Measurements from ENCODE around the gene PCDHGB7. TPM values are rescaled to one million over a fixed set of nuclear protein-coding genes. Genes with fewer than 3 reads are reported as not detected.
A peak's percentile ranks its signal among the peaks of the same experiment; 100 is the strongest.

Gene PCDHGB7
- total and polyA plus RNA-seq, 2 donors (not counting 1 experiment from before 2014, with no cell fraction given) = 0.12 to 2.2 TPM

DNA sequence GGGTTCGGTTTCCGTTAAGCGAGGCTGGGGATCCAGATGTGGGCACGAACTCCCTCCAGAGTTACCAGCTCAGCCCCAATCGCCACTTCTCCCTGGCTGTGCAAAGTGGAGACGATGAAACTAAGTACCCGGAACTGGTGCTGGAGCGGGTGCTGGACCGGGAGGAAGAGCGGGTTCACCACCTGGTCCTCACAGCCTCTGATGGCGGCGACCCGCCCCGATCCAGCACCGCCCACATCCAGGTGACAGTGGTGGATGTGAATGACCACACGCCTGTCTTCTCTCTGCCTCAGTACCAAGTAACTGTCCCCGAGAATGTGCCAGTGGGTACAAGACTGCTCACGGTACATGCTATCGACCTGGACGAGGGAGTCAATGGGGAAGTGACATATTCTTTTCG, 34.1 kb upstream of the PCDHGB7 start:
- intact Hi-C loops (cut with micrococcal nuclease) = no loop called here
- ChIA-PET POLR2A (no interaction called here), CTCF (no interaction called here)
- ATAC-seq (ENCODE audit: low read depth) (no peak), DNase-seq (no peak)
- H2AFZ ChIP-seq (ENCODE audit: insufficient read depth, low read depth, low read length, poor library complexity, severe bottlenecking) = no peak overlapping the region
- WGBS (ENCODE audit: insufficient coverage) = 44% methylated on average over 13 of the region's 21 CpGs
- H3K4me2 ChIP-seq (replicated peaks; ENCODE audit: low read depth, low read length, poor library complexity, severe bottlenecking) = no peak overlapping the region
- Mint-ChIP-seq H3K27me3 (peaks cover 60% of the 10 kb centered on the region), H3K4me3 (peak overlapping the region; percentile 81), H3K9me3 (ENCODE audit: insufficient read depth) (peaks cover 7% of the 10 kb centered on the region), H3K27ac (no peak overlapping the region), H3K4me1 (peaks cover 3% of the 10 kb centered on the region)
- TF ChIP-seq, protein P1, sequence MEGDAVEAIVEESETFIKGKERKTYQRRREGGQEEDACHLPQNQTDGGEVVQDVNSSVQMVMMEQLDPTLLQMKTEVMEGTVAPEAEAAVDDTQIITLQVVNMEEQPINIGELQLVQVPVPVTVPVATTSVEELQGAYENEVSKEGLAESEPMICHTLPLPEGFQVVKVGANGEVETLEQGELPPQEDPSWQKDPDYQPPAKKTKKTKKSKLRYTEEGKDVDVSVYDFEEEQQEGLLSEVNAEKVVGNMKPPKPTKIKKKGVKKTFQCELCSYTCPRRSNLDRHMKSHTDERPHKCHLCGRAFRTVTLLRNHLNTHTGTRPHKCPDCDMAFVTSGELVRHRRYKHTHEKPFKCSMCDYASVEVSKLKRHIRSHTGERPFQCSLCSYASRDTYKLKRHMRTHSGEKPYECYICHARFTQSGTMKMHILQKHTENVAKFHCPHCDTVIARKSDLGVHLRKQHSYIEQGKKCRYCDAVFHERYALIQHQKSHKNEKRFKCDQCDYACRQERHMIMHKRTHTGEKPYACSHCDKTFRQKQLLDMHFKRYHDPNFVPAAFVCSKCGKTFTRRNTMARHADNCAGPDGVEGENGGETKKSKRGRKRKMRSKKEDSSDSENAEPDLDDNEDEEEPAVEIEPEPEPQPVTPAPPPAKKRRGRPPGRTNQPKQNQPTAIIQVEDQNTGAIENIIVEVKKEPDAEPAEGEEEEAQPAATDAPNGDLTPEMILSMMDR (IDR thresholded peaks at IDR 0.05) = no peak
- H3K27me3 ChIP-seq (replicated peaks in 1 of 4; ENCODE audit: control extremely low read depth in 1 of 4, control insufficient read depth in 3 of 4, insufficient read depth in 4 of 4, low read length in 3 of 4) = peaks cover 0 to 44% (median 30%) of the 10 kb centered on the region in 4 experiments
- peaks cover 6 to 35% (median 23%) of the 10 kb centered on the region in 3 donors for H3K9me3 ChIP-seq (ENCODE audit: control extremely low read depth in 1 of 3, control insufficient read depth in 2 of 3, insufficient read depth in 1 of 3, low read length in 2 of 3)
- H3K4me1 ChIP-seq (ENCODE audit: control insufficient read depth in 2 of 2, insufficient read depth in 2 of 2, low read length in 2 of 2) = no peaks in the 10 kb centered on the region
- no peaks in the 10 kb centered on the region for H4K20me1 ChIP-seq (ENCODE audit: control insufficient read depth, insufficient read depth, low read length, poor library complexity, severe bottlenecking)
- H3K4me3 ChIP-seq (ENCODE audit: control extremely low read depth in 1 of 5, extremely low read depth in 1 of 5, insufficient read depth in 1 of 5, low read depth in 2 of 5, low read length in 4 of 5) = no peak overlapping the region
- H3K36me3 ChIP-seq (replicated peaks in 1 of 2; ENCODE audit: control extremely low read depth in 1 of 2, control insufficient read depth in 1 of 2, extremely low read depth in 1 of 2, insufficient read depth in 2 of 2, low read length in 1 of 2) = no peaks in the 10 kb centered on the region
- H3K9ac ChIP-seq (ENCODE audit: low read length) = no peak overlapping the region
- H3K27ac ChIP-seq (ENCODE audit: low read length in 2 of 2) = no peak overlapping the region
- no peaks in the 10 kb centered on the region for H3K79me2 ChIP-seq (ENCODE audit: control insufficient read depth, insufficient read depth, low read length)

DNA sequence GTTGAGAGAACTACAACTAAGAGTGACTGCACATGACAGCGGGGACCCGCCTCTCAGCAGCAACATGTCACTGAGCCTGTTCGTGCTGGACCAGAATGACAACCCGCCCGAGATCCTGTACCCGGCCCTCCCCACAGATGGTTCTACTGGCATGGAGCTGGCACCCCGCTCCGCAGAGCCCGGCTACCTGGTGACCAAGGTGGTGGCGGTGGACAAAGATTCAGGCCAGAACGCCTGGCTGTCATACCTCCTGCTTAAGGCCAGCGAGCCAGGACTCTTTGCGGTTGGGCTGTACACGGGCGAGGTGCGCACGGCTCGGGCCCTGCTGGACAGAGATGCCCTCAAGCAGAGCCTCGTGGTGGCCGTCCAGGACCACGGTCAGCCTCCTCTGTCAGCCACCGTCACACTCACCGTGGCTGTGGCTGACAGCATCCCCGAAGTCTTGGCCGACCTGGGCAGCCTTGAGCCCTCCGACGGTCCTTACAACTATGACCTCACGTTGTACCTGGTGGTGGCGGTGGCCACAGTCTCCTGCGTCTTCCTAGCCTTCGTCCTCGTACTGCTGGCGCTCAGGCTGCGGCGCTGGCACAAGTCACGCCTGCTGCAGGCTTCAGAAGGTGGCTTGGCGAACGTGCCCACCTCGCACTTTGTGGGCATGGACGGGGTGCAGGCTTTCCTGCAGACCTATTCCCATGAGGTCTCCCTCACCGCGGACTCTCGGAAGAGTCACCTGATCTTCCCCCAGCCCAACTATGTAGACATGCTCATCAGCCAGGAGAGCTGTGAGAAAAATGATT, 32.8 kb upstream of the PCDHGB7 start:
- Histone ChIP-seq H3K4me1 (ENCODE audit: control insufficient read depth in 2 of 2, insufficient read depth in 2 of 2, low read length in 2 of 2) (no peaks in the 10 kb centered on the region), H3K79me2 (ENCODE audit: control insufficient read depth, insufficient read depth, low read length) (no peaks in the 10 kb centered on the region), H3K27me3 (replicated peaks in 1 of 4; ENCODE audit: control extremely low read depth in 1 of 4, control insufficient read depth in 3 of 4, insufficient read depth in 4 of 4, low read length in 3 of 4) (peaks cover 0 to 56% (median 34%) of the 10 kb centered on the region in 4 experiments), H3K9me3 (ENCODE audit: control extremely low read depth in 1 of 3, control insufficient read depth in 2 of 3, insufficient read depth in 1 of 3, low read length in 2 of 3) (peaks cover 6 to 45% (median 23%) of the 10 kb centered on the region in 3 donors), H4K20me1 (ENCODE audit: control insufficient read depth, insufficient read depth, low read length, poor library complexity, severe bottlenecking) (no peaks in the 10 kb centered on the region), H3K4me3 (ENCODE audit: control extremely low read depth in 1 of 5, extremely low read depth in 1 of 5, insufficient read depth in 1 of 5, low read depth in 2 of 5, low read length in 4 of 5) (no peak overlapping the region), H3K4me2 (replicated peaks; ENCODE audit: low read depth, low read length, poor library complexity, severe bottlenecking) (no peak overlapping the region), H3K9ac (ENCODE audit: low read length) (no peak overlapping the region), H3K27ac (ENCODE audit: low read length in 2 of 2) (no peak overlapping the region), H3K36me3 (replicated peaks in 1 of 2; ENCODE audit: control extremely low read depth in 1 of 2, control insufficient read depth in 1 of 2, extremely low read depth in 1 of 2, insufficient read depth in 2 of 2, low read length in 1 of 2) (no peaks in the 10 kb centered on the region), H2AFZ (ENCODE audit: insufficient read depth, low read depth, low read length, poor library complexity, severe bottlenecking) (no peak overlapping the region)
- DNase-seq (no peak), ATAC-seq (ENCODE audit: low read depth) (no peak)
- ChIA-PET CTCF (no interaction called here), POLR2A (no interaction called here)
- intact Hi-C loops (cut with micrococcal nuclease) = no loop called here
- H3K27ac Mint-ChIP-seq = no peak overlapping the region
- H3K4me1 Mint-ChIP-seq = peaks cover 3% of the 10 kb centered on the region
- 56% methylated on average over 40 of the region's 43 CpGs for WGBS (ENCODE audit: insufficient coverage)
- H3K4me3 Mint-ChIP-seq = no peak overlapping the region
- peaks cover 66% of the 10 kb centered on the region for H3K27me3 Mint-ChIP-seq
- H3K9me3 Mint-ChIP-seq (ENCODE audit: insufficient read depth) = peaks cover 9% of the 10 kb centered on the region
- TF ChIP-seq EZH2 (IDR thresholded peaks at IDR 0.05; ENCODE audit: borderline replicate concordance, insufficient read depth, low read depth, low read length, poor library complexity, severe bottlenecking) = no peak
- TF ChIP-seq, protein P1 (IDR thresholded peaks at IDR 0.05) = no peak

All from B cell (primary cell).